H1 (cell line): ENCODE results near the gene MARCKS. TPM values are rescaled to one million over a fixed set of nuclear protein-coding genes. Genes with fewer than 3 reads are reported as not detected.

Experiments
- CTCF ChIA-PET: fragments of 300-600 bp; sonication (Branson Sonifier 250); formaldehyde crosslinking; loops from one replicate; lab custom pipeline; 2021; ENCODE audit not compliant: partially characterized antibody; lab: Charles Lee
- POLR2A ChIA-PET: fragments of 300-600 bp; sonication (Branson Sonifier 250); formaldehyde crosslinking; loops from one replicate; lab custom pipeline; 2021; ENCODE audit warnings: inconsistent platforms; ENCODE audit not compliant: partially characterized antibody; lab: Charles Lee
- DNase-seq, 2 experiments: peaks; one replicate each; pipeline versions ENCODE4 v3.0.0 to v3.0.0-alpha.2; 2010 to 2022; ENCODE audit warnings: low spot score in 2 of 2, low read depth in 1 of 2, mixed read lengths in 1 of 2
- FAIRE-seq: peaks from 2 replicates; lab custom pipeline; 2011; peaks lifted over from hg19 to GRCh38; lab: Jason Lieb, UNC
- H2AFZ ChIP-seq: 2 replicates; pipeline ENCODE4 v1.8.1; 2012; ENCODE audit warnings: low read length, inconsistent platforms
- H2AK5ac ChIP-seq: 2 replicates; pipeline ENCODE4 v1.6.1; 2013; ENCODE audit warnings: low read depth, low read length
- H2BK120ac ChIP-seq: replicated peaks from 2 replicates; pipeline ENCODE3; 2013; ENCODE audit warnings: low read depth, low read length, inconsistent platforms
- H2BK12ac ChIP-seq: 2 replicates; pipeline ENCODE4 v1.6.1; 2013; ENCODE audit warnings: low read depth, low read length
- H2BK15ac ChIP-seq: 2 replicates; pipeline ENCODE4 v1.6.1; 2013; ENCODE audit warnings: low read length
- H2BK20ac ChIP-seq: 2 replicates; pipeline ENCODE4 v1.6.1; 2013; ENCODE audit warnings: low read length
- H2BK5ac ChIP-seq: 2 replicates; pipeline ENCODE4 v1.6.1; 2013; ENCODE audit warnings: low read depth, low read length
- H3K14ac ChIP-seq: 2 replicates; pipeline ENCODE4 v1.6.1; 2013; ENCODE audit warnings: inconsistent platforms; ENCODE audit not compliant: insufficient read length
- H3K18ac ChIP-seq: 2 replicates; pipeline ENCODE4 v1.6.1; 2013; ENCODE audit warnings: low read length; ENCODE audit errors: extremely low read depth
- H3K23ac ChIP-seq: 2 replicates; pipeline ENCODE4 v1.6.1; 2013; ENCODE audit warnings: inconsistent platforms; ENCODE audit not compliant: insufficient read length
- H3K23me2 ChIP-seq: 2 replicates; pipeline ENCODE4 v1.6.1; 2013; ENCODE audit warnings: low read depth, low read length
- H3K27ac ChIP-seq: 2 replicates; pipeline ENCODE4 v1.6.1; 2011; ENCODE audit warnings: low read depth, low read length, inconsistent platforms
- H3K27me3 ChIP-seq, 4 experiments: replicated peaks in 1 of 4; 1 replicate in 1 of 4; 2 replicates in 3 of 4; pipeline versions ENCODE4 v1.6.1 to v1.8.1; 2011 to 2013; ENCODE audit warnings: low read length in 3 of 4, mild to moderate bottlenecking in 3 of 4, inconsistent platforms in 2 of 4, mixed read lengths in 2 of 4, moderate library complexity in 1 of 4; ENCODE audit not compliant: control insufficient read depth in 3 of 4, insufficient read depth in 3 of 4; ENCODE audit errors: extremely low read depth in 1 of 4
- H3K36me3 ChIP-seq, 4 experiments: 2 replicates each; pipeline versions ENCODE4 v1.6.1 to v1.8.1; 2011 to 2013; ENCODE audit warnings: mild to moderate bottlenecking in 4 of 4, low read length in 3 of 4, moderate library complexity in 2 of 4, control low read depth in 1 of 4, inconsistent platforms in 1 of 4; ENCODE audit not compliant: insufficient read depth in 4 of 4, control insufficient read depth in 2 of 4
- H3K4ac ChIP-seq: replicated peaks from 2 replicates; pipeline ENCODE3; 2013; ENCODE audit warnings: low read length, low read depth, mixed read lengths, inconsistent platforms; ENCODE audit not compliant: insufficient read length
- H3K4me1 ChIP-seq, 4 experiments: replicated peaks in 1 of 4; 1 replicate in 1 of 4; 2 replicates in 3 of 4; pipeline versions ENCODE4 v1.6.1 to v1.8.1; 2011 to 2013; ENCODE audit warnings: low read length in 3 of 4, inconsistent platforms in 2 of 4, mixed read lengths in 1 of 4; ENCODE audit not compliant: insufficient read depth in 4 of 4, control insufficient read depth in 3 of 4
- H3K4me2 ChIP-seq, 2 experiments: 2 replicates each; pipeline versions ENCODE4 v1.6.1 to v1.8.1; 2011 to 2013; ENCODE audit warnings: low read depth in 2 of 2, low read length in 2 of 2, control low read depth in 1 of 2, inconsistent platforms in 1 of 2, mild to moderate bottlenecking in 1 of 2; ENCODE audit not compliant: insufficient read depth in 1 of 2
- H3K4me3 ChIP-seq, 4 experiments: fragments of 200-600, 300-600 bp in 1 of 4; sonication (generic), shearing (Covaris generic), sonication (Bioruptor Twin) in 1 of 4; 2 replicates each; pipeline versions ENCODE4 v1.5.1 to v1.8.1; 2011 to 2016; ENCODE audit warnings: low read length in 4 of 4, low read depth in 3 of 4, control low read depth in 2 of 4, inconsistent platforms in 2 of 4, mild to moderate bottlenecking in 2 of 4, mixed read lengths in 1 of 4, moderate library complexity in 1 of 4; ENCODE audit not compliant: insufficient read depth in 2 of 4; ENCODE audit errors: extremely low read depth in 1 of 4
- H3K56ac ChIP-seq: replicated peaks from 2 replicates; pipeline ENCODE3; 2013; ENCODE audit warnings: low read depth, mild to moderate bottlenecking, mixed read lengths, low read length, inconsistent platforms; ENCODE audit not compliant: insufficient read length
- H3K79me1 ChIP-seq: 2 replicates; pipeline ENCODE4 v1.6.1; 2013; ENCODE audit warnings: low read depth, low read length, control low read depth
- H3K79me2 ChIP-seq, 2 experiments: 2 replicates each; pipeline versions ENCODE4 v1.6.1 to v1.8.1; 2012 to 2013; ENCODE audit warnings: low read length in 2 of 2, mild to moderate bottlenecking in 2 of 2, inconsistent platforms in 1 of 2; ENCODE audit not compliant: insufficient read depth in 2 of 2, control insufficient read depth in 1 of 2
- H3K9ac ChIP-seq, 4 experiments: replicated peaks in 1 of 4; 1 replicate in 1 of 4; 2 replicates in 3 of 4; pipeline versions ENCODE4 v1.6.1 to v1.8.1; 2011 to 2013; ENCODE audit warnings: low read depth in 3 of 4, low read length in 3 of 4, control low read depth in 2 of 4, mild to moderate bottlenecking in 2 of 4, moderate library complexity in 2 of 4, inconsistent platforms in 1 of 4; ENCODE audit errors: extremely low read depth in 1 of 4
- H3K9me3 ChIP-seq, 2 experiments: 2 replicates each; pipeline versions ENCODE4 v1.6.1 to v1.8.1; 2012 to 2013; ENCODE audit warnings: mild to moderate bottlenecking in 2 of 2, moderate library complexity in 2 of 2, control low read depth in 1 of 2, inconsistent platforms in 1 of 2, low read depth in 1 of 2, low read length in 1 of 2, mixed read lengths in 1 of 2; ENCODE audit not compliant: insufficient read depth in 2 of 2
- H4K20me1 ChIP-seq, 2 experiments: replicated peaks in 1 of 2; 2 replicates each; pipeline versions ENCODE3 to v1.8.1; 2011 to 2013; ENCODE audit warnings: inconsistent platforms in 2 of 2, low read length in 2 of 2, mild to moderate bottlenecking in 1 of 2; ENCODE audit not compliant: insufficient read depth in 2 of 2, control insufficient read depth in 1 of 2
- H4K5ac ChIP-seq: 2 replicates; pipeline ENCODE4 v1.6.1; 2013; ENCODE audit warnings: low read length, low read depth, mixed read lengths, inconsistent platforms; ENCODE audit not compliant: insufficient read length
- H4K8ac ChIP-seq: 2 replicates; pipeline ENCODE4 v1.8.0; 2013; ENCODE audit warnings: mild to moderate bottlenecking, moderate library complexity, low read length, inconsistent platforms; ENCODE audit not compliant: insufficient read depth; ENCODE audit errors: extremely low read depth
- H4K91ac ChIP-seq: replicated peaks from 2 replicates; pipeline ENCODE3; 2013; ENCODE audit warnings: low read length, mixed read lengths, inconsistent platforms; ENCODE audit not compliant: insufficient read length
- CTCF ChIP-seq, 3 experiments: IDR thresholded peaks; 1 replicate in 2 of 3; 2 replicates in 1 of 3; pipeline versions ENCODE4 v1.5.1 to v1.6.1; 2011; ENCODE audit warnings: low read length in 3 of 3, mild to moderate bottlenecking in 3 of 3, inconsistent platforms in 2 of 3, low read depth in 1 of 3, moderate library complexity in 1 of 3; ENCODE audit not compliant: insufficient read depth in 1 of 3; ENCODE audit errors: control extremely low read depth in 1 of 3
- RAD21 ChIP-seq, 2 experiments: IDR thresholded peaks in 1 of 2; conservative IDR thresholded peaks in 1 of 2; 2 replicates each; pipeline ENCODE4 v1.6.1; 2011; ENCODE audit warnings: low read depth in 2 of 2, low read length in 2 of 2, improper control_type of control experiment in 1 of 2, inconsistent platforms in 1 of 2, mild to moderate bottlenecking in 1 of 2, moderate library complexity in 1 of 2
- SAP30 ChIP-seq: fragments of 300-600 bp; sonication (generic); IDR thresholded peaks from 2 replicates; pipeline ENCODE4 v1.7.1; 2012; ENCODE audit warnings: low read length, moderate library complexity, mild to moderate bottlenecking, inconsistent platforms; ENCODE audit not compliant: insufficient read depth, insufficient replicate concordance
- SUZ12 ChIP-seq: fragments of 200-600 bp; sonication (generic); IDR thresholded peaks from 2 replicates; pipeline ENCODE4 v1.6.1; 2012; ENCODE audit warnings: mild to moderate bottlenecking, inconsistent platforms, low read length, moderate library complexity, mixed read lengths
- WGBS, 2 experiments: shearing (Covaris generic) in 1 of 2; methylation state at CpG; one replicate each; pipeline versions ENCODE4 v1.1.6 to v1.1.7; 2013 to 2015; ENCODE audit warnings: low lambda C conversion rate in 2 of 2, mixed read lengths in 2 of 2, inconsistent platforms in 1 of 2, low coverage in 1 of 2, missing lambda C conversion rate in 1 of 2; ENCODE audit not compliant: insufficient replicate concordance in 2 of 2, insufficient coverage in 1 of 2, insufficient read length in 1 of 2; ENCODE audit errors: extremely low coverage in 1 of 2, missing lambda C conversion rate in 1 of 2; 5-methylcytosine and 5-hydroxymethylcytosine counted together
- polyA plus RNA-seq, 7 experiments: library from polyadenylated mRNA; depleted of rRNA in 3 of 7; stranded (reverse) in 5 of 7; unstranded in 2 of 7; fragments of >200 nt in 5 of 7; fragments of 200-250 nt in 2 of 7; gene quantifications; 1 replicate in 5 of 7; 2 replicates in 1 of 7; 4 replicates in 1 of 7; pipeline versions ENCODE4 v1.2.1 to v1.2.3, GENCODE V29; 2011 to 2013; ENCODE audit warnings: missing spikeins in 2 of 7, mixed read lengths in 2 of 7
- total RNA-seq: library from RNA; stranded (reverse); fragmentation: NEBNext Ultra II Directional; extraction: Animal tissue kit (Norgen Biotek cat#: 25700); gene quantifications from 2 replicates; pipeline ENCODE4 v1.2.1, GENCODE V29; 2021

The MARCKS gene
- total and polyA plus RNA-seq, 2 of the 8 experiments (the other 6 are each of a cell fraction or from before 2014, with no cell fraction given), result 26.6 to 111 TPM

GRCh38 chr6:113909224-113909856 lies 52.2 kb downstream of the MARCKS start:
- Histone ChIP-seq H3K23me2 (no peaks in the 10 kb centered on the region), H2BK12ac (no peak overlapping the region), H3K4ac (no peak overlapping the region), H3K23ac (no peak overlapping the region), H3K36me3 (no peaks in the 10 kb centered on the region), H2BK120ac (no peak overlapping the region), H4K8ac (no peak overlapping the region), H3K9ac (no peak overlapping the region), H3K56ac (no peak overlapping the region), H2AFZ (no peak overlapping the region), H4K91ac (no peak overlapping the region), H3K27ac (no peak overlapping the region), H2BK5ac (no peak overlapping the region), H3K18ac (no peak overlapping the region), H3K14ac (no peak overlapping the region), H3K9me3 (no peaks in the 10 kb centered on the region), H3K4me3 (no peak overlapping the region), H2BK20ac (no peak overlapping the region), H2BK15ac (no peak overlapping the region), H3K79me1 (no peaks in the 10 kb centered on the region), H2AK5ac (no peak overlapping the region), H3K4me1 (no peaks in the 10 kb centered on the region), H4K5ac (no peak overlapping the region), H3K79me2 (no peaks in the 10 kb centered on the region), H3K4me2 (no peak overlapping the region), H3K27me3 (no peaks in the 10 kb centered on the region), H4K20me1 (no peaks in the 10 kb centered on the region)
- POLR2A ChIA-PET, result no interaction called here
- FAIRE-seq (no peak), DNase-seq (peak in 1 of 2 experiments; percentile 7)
- TF ChIP-seq CTCF (IDR thresholded peaks at IDR 0.05; ENCODE audit: control extremely low read depth in 1 of 3, insufficient read depth in 1 of 3, low read depth in 1 of 3, low read length in 3 of 3), result peak in 2 of 3 experiments; percentile 50 to 56; a peak in 2 of 4 replicates
- TF ChIP-seq RAD21 (IDR thresholded peaks at IDR 0.05 in 1 of 2, conservative IDR thresholded peaks at IDR 0.05 in 1 of 2; ENCODE audit: low read depth in 2 of 2, low read length in 2 of 2), result peak; percentile 85 to 87
- TF ChIP-seq SUZ12, result no peak
- TF ChIP-seq SAP30, result no peak
- CTCF ChIA-PET, result interaction anchor here (0.6 to 3.1 kb wide), 22 partner anchors 10 to 1586 kb away, joined by 3 to 17 read pairs (median 4); no protein-coding TSS in a partner anchor
- 31% methylated on average over 6 of the region's 6 CpGs; no CpG with 5 or more reads in 1 of the 2 experiments for WGBS, 2 experiments
